Dedifferentiated amniotic fluid mesenchymal stem cell (primary cell): ENCODE measurements around the gene DCAF15.
"Not testable (repeated sequence)": the region's sequence is repeated elsewhere in the genome, so short reads cannot be mapped to it uniquely, and the experiment has no call there.

ENCODE experiments used
- DNase-seq: peaks from one replicate; pipeline ENCODE4 v3.0.0-alpha.2; 2016; ENCODE audit errors: extremely low spot score

Gene DCAF15, protein sequence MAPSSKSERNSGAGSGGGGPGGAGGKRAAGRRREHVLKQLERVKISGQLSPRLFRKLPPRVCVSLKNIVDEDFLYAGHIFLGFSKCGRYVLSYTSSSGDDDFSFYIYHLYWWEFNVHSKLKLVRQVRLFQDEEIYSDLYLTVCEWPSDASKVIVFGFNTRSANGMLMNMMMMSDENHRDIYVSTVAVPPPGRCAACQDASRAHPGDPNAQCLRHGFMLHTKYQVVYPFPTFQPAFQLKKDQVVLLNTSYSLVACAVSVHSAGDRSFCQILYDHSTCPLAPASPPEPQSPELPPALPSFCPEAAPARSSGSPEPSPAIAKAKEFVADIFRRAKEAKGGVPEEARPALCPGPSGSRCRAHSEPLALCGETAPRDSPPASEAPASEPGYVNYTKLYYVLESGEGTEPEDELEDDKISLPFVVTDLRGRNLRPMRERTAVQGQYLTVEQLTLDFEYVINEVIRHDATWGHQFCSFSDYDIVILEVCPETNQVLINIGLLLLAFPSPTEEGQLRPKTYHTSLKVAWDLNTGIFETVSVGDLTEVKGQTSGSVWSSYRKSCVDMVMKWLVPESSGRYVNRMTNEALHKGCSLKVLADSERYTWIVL

DNA sequence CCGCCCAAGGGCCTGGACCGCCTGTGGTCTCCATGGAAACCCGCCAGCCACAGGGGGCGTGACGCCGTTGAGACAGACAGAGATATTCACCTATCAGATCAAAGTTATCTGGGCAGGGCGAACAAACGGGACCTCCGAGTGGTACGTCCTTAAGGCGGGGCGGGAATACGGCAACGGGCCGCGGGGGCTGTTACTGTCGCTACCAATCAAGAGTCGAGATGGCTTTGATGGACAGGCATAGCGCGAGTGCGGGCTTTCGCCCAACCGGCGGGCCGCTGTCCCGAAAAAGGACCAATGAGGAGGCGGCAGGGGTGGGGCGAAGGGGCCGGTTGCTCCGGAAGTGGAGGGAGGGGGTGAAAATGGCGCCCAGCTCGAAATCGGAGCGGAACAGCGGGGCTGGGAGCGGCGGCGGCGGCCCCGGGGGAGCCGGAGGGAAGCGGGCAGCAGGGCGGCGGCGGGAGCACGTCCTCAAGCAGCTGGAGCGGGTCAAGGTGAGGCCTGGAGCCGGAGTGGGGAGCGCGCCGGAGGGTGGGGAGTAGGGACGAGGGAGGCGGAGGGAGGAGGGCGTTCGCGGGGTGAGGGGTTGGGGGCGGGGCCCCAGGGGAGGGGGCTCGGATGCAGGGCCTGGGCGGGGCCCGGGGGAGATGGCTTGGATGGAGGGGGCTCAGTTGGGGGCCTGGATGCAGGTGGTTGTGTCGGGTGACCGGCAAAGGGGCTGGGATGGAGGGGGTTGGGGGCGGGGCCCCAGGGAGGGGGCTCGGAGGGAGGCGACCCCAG is at the start of gene DCAF15:
TSS of gene DCAF15 (plus strand) at position 356 of the 777 bp plus-strand sequence. CDS start at position 360, 4 bp downstream.
- DNase-seq, result peak; percentile 100

DNA sequence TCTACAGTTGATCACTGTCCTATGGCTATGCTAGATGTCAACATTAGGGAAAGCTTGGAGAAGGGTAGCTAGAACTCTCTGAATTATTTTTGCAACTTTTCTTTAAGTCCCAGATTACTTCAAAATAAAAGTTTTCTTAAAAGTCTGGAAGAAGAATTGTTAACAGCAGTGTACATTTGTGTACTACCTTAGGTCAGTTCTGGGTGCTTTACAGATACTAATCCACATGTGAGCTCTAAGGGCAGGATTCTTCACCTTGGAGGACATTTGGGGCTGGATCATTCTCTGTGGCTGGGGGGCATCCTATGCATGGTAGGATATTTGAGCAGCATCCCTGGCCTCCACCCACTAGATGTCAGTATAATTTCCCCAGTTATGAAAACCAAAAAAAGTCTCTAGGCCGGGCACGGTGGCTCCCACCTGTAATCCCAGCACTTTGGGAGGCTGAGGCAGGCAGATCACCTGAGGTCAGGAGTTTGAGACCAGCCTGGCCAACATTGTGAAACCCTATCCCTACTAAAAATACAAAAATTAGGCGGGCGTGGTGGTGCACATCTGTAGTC is 49.2 kb upstream of the DCAF15 start:
- no peak for DNase-seq

DNA sequence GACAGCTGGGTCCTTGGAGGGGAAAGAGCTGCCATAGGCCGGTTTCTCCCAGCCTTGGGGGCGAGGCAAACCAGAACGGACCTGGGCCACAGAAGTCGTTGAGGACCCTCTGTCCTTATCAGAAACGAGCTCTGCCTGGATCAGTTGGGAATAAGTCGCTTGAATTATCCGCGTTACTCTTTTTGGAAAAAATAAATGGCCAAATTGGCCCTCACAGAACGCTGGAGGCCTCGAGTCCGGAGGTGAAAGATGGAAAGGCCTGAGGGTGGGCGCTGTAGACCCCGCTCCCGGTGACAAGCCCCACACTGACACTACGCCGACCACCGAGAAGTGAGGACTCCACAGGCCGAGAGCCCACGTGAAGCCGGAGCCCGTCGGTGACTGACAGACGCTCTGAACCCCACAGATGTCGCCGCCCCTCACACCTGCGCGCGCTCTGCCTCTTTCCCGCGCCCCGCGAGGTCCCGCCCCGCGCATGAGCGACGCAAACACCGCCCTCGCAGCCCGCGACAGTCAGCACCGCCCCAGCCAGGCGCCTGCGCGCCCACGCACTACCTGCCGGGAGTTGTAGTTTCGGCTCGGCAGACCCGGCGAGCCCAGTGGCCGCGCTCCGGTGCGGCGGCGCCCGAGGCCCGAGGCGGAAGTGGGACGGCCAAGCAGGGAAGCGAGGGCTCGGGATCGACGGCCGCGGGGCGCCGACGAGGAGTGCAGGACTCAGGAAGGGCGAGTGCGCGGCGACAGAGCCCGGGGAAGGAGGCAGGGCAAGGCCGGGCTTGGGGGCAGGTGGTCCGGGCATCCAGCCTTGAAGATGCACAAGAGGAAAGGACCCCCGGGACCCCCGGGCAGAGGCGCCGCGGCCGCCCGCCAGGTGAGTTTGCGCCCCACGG is 46.4 kb upstream of the DCAF15 start, which contains the start of the genes BRME1 and CC2D1A:
TSS of gene BRME1 (minus strand) at position 484 of the 887 bp plus-strand sequence. CDS start 1,225 bp downstream, outside the sequence.
TSS of gene CC2D1A (plus strand) at position 568 of the 887 bp plus-strand sequence. CDS start at position 809, 241 bp downstream.
- peak; percentile 77 for DNase-seq

DNA sequence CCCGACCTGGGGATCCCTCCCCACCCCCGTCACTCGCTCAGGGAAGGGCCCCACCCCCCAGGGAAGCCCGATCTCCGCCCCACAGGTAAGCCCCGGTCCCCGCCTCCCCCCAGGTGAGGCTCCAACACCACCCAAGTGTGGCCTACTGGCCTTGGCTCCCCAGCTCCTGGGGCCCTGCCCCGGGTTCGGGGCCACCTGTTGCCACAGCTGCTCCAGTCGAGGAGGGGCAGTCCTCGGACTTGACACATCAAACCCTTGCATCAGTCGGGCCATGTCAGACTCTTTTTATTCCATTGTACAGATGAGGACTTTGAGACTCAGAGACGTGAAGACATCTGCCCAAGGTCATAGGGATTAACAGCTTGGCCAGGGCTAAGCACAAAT is 45.8 kb upstream of the DCAF15 start:
- DNase-seq, result no peak

DNA sequence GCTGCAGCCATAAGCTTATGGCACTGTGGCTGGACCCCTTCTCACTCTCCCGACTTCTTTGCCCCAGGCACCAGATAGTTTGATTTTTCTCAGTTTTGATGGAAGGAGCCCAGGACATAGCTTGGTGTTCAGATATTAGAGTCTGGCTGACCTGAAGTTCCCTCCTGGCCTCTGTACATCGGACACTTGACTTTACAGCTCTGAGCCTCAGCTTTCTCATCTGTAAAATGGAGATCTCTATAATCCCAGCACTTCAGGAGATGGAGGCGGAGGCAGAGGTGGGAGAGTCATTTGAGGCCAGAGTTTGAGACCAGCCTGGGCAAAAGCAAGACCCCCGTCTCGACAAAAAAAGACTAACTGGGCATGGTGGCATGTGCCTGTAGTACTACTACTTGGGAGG is 45.4 kb upstream of the DCAF15 start:
- no peak for DNase-seq

DNA sequence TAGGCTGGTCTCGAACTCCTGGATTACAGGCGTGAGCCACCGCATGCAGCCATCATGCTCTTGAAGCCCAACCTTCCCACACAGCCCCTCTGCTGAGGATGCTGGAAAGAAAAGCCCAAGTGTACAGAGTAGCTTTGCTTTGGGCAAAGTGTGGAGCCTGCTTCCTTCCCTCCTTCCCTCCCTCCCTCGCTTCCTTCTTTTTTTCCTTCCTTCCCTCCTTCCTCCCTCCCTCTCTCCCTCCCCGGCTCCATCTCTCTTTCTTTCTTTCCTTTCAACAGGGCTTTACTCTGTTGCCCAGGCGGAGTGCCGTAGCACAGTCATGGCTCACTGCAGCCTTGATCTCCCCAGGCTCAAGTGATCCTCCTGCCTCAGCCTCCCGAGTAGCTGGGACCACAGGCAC is 43.6 kb upstream of the DCAF15 start:
- no peak for DNase-seq

DNA sequence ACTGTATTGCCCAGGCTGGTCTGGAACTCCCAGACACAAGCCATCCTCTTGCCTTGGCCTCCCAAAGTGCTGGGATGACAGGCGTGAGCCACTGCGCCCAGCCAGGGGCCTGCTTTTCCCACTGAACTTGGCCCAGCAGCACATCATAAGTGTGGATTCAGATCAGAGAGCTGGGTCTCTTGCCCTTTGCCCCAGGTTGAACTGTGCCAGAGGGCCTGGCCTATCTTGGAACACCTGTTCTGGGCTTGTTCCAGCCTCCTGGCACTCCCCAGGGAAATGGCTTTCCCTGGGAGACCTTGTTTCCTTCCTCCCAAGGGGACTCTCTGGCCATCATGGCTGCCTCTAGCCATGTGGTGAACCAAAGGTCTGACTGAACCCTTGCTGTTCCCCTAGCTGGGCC is 42.9 kb upstream of the DCAF15 start:
- DNase-seq, result no peak

DNA sequence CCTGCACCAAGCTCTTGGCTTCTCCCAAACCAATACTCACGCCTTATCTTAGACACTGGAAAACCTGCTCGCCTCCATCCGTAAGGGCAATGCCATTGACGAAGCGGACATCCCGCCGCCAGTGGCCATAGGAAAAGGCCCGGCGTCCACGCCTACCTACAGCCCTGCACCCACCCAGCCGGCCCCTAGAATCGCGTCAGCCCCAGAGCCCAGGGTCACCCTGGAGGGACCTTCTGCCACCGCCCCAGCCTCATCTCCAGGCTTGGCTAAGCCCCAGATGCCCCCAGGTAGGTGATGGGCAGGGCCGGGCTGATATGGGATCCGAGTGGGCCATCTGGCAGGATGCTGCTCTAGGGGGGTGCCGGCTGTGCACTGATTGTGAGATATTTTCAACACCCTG is 39.0 kb upstream of the DCAF15 start:
- no peak for DNase-seq

DNA sequence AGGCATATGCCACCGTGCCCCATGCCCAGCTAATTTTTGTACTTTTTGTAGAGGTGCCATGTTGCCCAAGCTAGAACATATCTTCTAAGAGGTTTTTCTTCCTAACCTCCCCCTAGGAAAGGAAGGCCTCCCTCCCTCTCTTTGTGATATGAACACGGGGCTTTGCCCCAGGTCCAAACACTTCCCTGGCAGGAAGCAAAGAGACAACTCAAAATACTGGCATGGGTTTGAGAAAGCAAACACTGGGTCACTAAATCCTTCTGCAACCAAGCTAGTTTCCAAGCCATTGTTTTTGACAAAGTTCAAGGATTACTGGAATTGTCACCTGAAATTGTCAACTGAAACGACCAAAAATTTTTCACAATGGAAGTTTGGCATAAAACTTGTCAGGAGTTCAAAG is 37.5 kb upstream of the DCAF15 start:
- DNase-seq, result no peak

DNA sequence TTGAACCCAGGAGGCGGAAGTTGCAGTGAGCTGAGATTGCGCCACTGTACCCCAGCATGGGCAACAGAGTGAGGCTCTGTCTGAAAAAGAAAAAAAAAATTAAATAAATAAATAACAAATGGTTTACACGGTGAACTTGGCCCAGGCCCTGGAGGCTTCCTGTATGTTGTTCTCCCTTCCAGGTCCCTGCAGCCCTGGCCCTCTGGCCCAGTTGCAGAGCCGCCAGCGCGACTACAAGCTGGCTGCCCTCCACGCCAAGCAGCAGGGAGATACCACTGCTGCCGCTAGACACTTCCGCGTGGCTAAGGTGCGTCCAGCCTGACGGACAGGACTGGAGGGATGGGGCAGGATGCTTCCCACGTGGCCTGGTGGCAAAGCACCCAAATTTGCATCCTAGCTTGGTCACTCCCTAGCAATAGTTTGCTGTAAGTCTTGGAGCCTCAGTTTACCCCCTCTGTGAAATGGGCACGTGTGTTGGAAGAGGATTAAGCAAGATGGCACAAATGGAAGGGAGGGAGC is 34.4 kb upstream of the DCAF15 start:
- no peak for DNase-seq

DNA sequence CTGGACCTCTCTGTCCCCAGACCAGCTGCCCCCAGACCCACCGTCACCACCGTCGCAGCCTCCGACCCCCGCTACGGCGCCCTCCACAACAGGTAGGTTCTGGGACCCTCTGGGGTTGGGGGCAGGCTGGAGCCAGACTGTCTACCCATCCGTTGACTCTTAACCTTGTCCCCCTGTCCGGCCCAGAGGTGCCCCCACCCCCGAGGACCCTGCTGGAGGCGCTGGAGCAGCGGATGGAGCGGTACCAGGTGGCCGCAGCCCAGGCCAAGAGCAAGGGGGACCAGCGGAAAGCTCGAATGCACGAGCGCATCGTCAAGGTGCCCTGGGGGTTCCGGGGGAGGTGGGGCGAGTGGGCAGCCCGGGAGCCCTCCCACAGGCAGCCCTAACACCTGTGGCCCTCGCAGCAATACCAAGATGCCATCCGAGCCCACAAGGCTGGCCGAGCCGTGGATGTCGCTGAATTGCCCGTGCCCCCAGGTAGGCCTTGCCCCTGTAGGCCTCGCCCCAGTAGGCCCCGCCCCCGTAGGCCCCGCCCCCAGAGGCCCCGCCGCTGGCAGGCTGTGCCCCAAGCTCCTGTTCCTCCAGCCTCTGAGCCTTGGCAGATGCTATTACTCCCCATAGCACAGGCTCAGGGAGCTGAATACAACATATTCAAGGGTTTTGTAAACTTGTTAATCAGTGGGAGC is 33.4 kb upstream of the DCAF15 start:
- no peak for DNase-seq

DNA sequence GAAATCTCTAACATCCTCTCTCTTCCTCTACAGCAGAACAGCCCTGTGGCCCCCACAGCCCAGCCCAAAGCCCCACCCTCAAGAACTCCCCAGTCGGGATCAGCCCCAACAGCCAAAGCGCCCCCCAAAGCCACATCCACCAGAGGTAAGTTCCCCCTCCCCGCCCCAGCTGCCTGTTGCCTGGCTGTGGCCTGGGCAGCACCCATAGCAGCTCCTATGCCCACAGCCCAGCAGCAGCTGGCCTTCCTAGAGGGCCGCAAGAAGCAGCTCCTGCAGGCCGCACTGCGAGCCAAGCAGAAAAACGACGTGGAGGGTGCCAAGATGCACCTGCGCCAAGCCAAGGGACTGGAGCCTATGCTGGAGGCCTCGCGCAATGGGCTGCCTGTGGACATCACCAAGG is 31.8 kb upstream of the DCAF15 start:
- no peak for DNase-seq

DNA sequence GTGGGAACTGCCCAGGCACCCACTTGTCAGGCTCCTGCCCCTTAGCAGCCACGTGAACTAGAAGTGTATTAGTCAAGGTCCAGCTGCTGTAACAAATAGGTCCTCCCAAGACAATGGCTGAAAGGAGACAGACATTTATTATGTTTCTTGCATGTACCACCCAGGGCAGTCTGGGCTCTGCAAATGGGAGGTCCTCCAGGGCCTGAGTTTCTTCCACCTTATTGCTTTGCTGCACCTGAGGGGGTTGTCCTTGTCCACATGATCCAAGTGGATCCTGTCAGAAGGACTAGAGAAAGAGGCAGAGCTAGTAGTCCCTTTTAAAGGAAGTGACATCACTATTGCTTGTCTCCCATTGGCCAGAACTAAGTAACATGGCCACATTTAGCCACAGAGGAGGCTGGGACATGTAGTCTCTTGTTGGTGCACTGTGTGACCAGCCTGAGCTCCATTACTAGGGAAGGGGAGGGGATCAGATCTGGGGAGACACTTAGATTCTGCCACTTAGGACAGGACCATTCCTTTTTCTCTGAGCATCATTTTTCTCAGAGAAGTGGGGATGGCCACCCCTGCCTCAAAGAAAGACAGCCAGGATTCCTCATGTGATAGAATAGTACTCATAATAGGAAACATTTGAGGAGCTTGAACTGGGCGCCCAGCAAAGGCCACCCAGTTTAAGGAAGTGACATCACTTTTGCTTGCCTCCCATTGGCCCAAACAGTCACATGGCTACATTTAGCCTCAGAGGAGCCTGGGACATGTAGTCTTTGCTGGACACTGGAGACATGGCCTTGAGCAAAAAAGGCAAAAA is 31.2 kb upstream of the DCAF15 start:
- DNase-seq, result no peak

DNA sequence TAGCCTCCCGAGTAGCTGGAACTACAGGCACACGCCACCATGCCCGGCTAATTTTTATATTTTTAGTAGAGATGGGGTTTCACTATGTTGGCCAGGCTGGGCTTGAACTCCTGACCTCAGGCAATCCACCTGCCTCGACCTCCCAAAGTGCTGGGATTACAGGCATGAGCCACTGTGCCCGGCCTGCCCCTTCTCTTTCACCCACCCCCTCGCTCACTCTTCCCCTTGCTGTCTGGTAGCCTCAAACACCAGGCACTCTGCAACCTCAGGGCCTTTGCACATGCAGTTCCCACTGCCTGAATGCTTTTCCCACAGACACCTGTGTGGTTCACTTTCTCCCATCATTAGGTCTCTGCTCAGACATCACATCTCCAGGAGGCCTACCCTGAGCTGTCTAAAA is 30.2 kb upstream of the DCAF15 start:
- DNase-seq, result not testable (repeated sequence)

DNA sequence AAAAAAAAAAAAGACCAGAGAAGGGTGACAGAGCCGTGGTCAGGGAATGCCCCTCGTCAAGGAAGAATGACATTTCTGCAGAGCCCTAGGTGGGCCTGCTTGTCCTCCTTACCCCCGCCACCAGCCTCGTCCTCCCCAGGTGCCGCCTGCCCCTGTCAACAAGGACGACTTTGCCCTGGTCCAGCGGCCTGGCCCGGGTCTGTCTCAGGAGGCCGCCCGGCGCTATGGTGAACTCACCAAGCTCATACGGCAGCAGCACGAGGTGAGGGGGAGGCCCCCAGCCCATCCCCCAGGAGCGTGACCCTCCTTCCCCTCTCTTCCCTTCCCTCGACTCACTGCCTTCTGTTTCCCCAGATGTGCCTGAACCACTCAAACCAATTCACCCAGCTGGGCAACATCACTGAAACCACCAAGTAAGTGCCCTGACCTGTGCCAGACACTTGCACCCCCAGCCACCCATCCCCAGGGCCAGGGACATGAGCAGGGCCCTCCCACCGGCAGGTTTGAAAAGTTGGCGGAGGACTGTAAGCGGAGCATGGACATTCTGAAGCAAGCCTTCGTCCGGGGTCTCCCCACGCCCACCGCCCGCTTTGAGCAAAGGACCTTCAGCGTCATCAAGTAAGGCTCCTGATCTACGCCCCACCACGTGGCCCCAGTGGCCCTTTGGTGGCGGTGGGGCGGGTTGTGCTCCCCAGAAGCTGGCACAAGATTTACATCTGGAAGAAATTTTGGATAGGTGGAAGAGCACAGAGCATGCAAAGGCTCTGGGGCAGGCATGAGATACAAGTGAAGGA is 28.9 kb upstream of the DCAF15 start:
- DNase-seq, result no peak

DNA sequence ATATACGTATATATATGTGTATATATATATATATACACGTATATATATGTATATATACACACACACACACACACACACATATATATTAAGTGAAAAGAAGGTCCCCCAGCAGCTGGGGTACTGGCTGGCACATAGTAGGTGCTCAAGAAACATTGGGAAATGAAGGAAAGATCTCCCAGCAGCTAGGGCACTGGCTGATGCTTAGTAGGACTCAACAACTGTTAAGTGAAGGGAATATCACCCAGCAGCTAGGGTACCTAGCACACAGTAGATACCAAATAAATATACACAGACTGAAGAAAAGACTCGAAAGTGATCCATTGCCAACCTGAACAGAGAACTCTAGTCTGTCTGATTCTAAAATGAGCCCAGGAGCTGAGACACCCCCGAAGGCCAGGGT is 26.3 kb upstream of the DCAF15 start:
- no peak for DNase-seq

DNA sequence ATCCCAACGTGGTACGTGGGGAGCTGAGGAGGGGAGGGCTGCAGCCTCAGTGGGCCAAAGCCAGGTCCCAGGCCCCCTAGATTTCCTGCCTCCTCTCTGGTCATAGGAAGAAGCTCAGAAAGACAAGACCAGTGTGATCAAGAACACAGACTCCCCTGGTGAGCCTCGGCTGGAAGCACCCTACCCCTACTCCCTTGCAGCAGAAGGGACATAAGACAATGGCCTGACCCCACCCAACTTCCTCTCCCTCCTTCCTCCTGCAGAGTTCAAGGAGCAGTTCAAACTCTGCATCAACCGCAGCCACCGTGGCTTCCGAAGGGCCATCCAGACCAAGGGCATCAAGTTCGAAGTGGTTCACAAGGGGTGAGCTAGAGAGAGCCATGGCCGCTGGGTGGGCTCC is 25.6 kb upstream of the DCAF15 start:
- DNase-seq, result no peak

DNA sequence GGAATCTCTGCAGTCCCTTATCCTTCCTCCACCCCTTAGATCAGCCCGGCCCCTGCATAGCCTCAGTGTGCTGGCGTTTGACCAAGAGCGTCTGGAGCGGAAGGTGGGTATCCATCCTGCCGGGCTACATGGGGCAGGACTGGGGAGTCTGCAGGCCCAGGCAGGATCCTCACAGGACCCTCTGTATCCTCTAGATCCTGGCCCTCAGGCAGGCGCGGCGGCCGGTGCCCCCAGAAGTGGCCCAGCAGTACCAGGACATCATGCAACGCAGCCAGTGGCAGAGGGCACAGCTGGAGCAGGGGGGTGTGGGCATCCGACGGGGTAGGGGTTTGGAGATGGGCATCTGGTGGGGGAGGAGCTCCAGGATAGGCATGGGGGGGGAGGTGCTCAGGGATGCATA is 23.0 kb upstream of the DCAF15 start:
- DNase-seq, result no peak

DNA sequence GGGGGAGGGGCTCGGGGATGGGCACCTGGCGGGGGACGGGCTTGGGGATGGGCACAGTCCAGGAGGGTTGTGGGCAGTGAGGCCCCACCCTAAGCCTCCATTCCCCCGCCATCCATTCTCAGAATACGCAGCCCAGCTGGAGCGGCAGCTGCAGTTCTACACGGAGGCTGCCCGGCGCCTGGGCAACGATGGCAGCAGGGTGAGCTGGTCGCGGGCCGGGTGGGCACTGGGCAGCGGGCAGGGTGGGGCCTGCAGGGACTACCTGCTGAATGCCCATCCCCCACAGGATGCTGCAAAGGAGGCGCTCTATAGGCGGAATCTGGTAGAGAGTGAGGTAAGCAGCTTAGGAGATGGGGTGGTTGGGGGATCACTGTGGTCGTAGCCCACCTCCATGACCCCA is 22.4 kb upstream of the DCAF15 start:
- no peak for DNase-seq
